ENCODE measurements around the gene CNTNAP2. TPM values are rescaled to one million over a fixed set of nuclear protein-coding genes. Genes with fewer than 3 reads are reported as not detected.

CNTNAP2 gene
- total RNA-seq, 1 experiment from 2014 or later, result 64.5 TPM

DNA sequence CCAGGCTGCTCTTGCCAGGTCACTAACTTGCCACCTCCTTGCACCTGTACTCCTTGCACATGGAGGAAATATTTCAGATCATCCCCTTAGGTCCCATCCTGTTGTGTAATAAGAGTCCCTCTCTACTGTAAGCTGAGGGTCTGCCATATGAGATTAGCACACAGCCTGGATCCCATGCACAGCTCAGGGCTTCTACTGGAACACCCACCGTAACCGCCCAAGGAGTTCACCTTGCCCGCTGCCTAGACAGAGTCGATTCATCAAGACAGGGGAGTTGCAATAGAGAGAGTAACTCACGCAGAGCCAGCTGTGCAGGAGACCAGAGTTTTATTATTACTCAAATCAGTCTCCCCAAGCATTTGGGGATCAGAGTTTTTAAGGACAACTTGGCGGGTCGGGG, 1779.5 kb downstream of the CNTNAP2 start:
- H2BK120ac ChIP-seq (ENCODE audit: low read depth, low read length, poor library complexity, severe bottlenecking), result no peak overlapping the region
- no peak overlapping the region for H4K8ac ChIP-seq (replicated peaks; ENCODE audit: insufficient read length, low read depth, low read length)
- H3K23ac ChIP-seq (ENCODE audit: insufficient read length, low read depth, low read length), result no peak overlapping the region
- H3T11ph ChIP-seq (ENCODE audit: low read length), result no peak overlapping the region
- no peak overlapping the region for H2AFZ ChIP-seq (ENCODE audit: low read length)
- H3K79me1 ChIP-seq (ENCODE audit: insufficient read depth, low read depth, low read length, poor library complexity, severe bottlenecking), result no peaks in the 10 kb centered on the region
- H4K91ac ChIP-seq (ENCODE audit: insufficient read length, low read depth, low read length), result no peak overlapping the region
- Mint-ChIP-seq H3K27ac (peak overlapping the region in 2 of 3 experiments; percentile 10 to 19; a peak in 1 of 7 replicates), H3K4me3 (no peak overlapping the region), H3K9me3 (peaks cover 0 to 3% of the 10 kb centered on the region in 2 experiments; a peak in 1 of 5 replicates), H3K36me3 (ENCODE audit: insufficient read depth in 1 of 3, low read depth in 3 of 3) (no peaks in the 10 kb centered on the region; a peak in 1 of 7 replicates), H3K27me3 (ENCODE audit: low read depth) (no peaks in the 10 kb centered on the region), H3K4me1 (peaks cover 19 to 20% of the 10 kb centered on the region in 2 experiments)
- no peak overlapping the region for H3K4me2 ChIP-seq (ENCODE audit: insufficient read depth, insufficient read length, low read length)
- H3K4ac ChIP-seq (ENCODE audit: low read depth, low read length), result no peak overlapping the region
- no peaks in the 10 kb centered on the region for H3K9me3 ChIP-seq (ENCODE audit: control insufficient read depth, low read depth, low read length)
- no peak overlapping the region for H3K14ac ChIP-seq (ENCODE audit: insufficient read depth, low read length)
- H2BK15ac ChIP-seq (ENCODE audit: low read depth, low read length), result no peak overlapping the region
- no peak overlapping the region for H2BK20ac ChIP-seq (ENCODE audit: low read depth, low read length, poor library complexity, severe bottlenecking)
- H3K27me3 ChIP-seq (ENCODE audit: insufficient read depth, low read length), result no peaks in the 10 kb centered on the region
- no peak overlapping the region for H4K5ac ChIP-seq (ENCODE audit: insufficient read length, low read depth, low read length)
- no peak overlapping the region for H3K56ac ChIP-seq (ENCODE audit: insufficient read length, low read depth, low read length)
- H2BK12ac ChIP-seq (ENCODE audit: insufficient read length, low read depth, low read length), result no peak overlapping the region
- TF ChIP-seq, protein P1, sequence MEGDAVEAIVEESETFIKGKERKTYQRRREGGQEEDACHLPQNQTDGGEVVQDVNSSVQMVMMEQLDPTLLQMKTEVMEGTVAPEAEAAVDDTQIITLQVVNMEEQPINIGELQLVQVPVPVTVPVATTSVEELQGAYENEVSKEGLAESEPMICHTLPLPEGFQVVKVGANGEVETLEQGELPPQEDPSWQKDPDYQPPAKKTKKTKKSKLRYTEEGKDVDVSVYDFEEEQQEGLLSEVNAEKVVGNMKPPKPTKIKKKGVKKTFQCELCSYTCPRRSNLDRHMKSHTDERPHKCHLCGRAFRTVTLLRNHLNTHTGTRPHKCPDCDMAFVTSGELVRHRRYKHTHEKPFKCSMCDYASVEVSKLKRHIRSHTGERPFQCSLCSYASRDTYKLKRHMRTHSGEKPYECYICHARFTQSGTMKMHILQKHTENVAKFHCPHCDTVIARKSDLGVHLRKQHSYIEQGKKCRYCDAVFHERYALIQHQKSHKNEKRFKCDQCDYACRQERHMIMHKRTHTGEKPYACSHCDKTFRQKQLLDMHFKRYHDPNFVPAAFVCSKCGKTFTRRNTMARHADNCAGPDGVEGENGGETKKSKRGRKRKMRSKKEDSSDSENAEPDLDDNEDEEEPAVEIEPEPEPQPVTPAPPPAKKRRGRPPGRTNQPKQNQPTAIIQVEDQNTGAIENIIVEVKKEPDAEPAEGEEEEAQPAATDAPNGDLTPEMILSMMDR (conservative IDR thresholded peaks at IDR 0.05), result no peak
- H2BK5ac ChIP-seq (ENCODE audit: insufficient read length, low read length), result no peak overlapping the region
- DNase-seq, result no peak
- no peak overlapping the region for H2AK5ac ChIP-seq (ENCODE audit: insufficient read length, low read length)
- H3K23me2 ChIP-seq (ENCODE audit: insufficient read length, low read depth, low read length, poor library complexity, severe bottlenecking), result no peaks in the 10 kb centered on the region
- H3K4me1 ChIP-seq (ENCODE audit: insufficient read depth, low read length), result no peaks in the 10 kb centered on the region
- no peak overlapping the region for H3K27ac ChIP-seq (ENCODE audit: insufficient read length, low read depth, low read length)
- H3K9ac ChIP-seq (ENCODE audit: extremely low read depth, insufficient read length, low read length), result no peak overlapping the region
- H3K79me2 ChIP-seq (ENCODE audit: insufficient read depth, low read length), result no peaks in the 10 kb centered on the region
- WGBS (ENCODE audit: extremely low coverage, insufficient read length, low lambda C conversion rate), result no CpG with 5 or more reads among the region's 7 CpGs
- no peak overlapping the region for H3K18ac ChIP-seq (ENCODE audit: insufficient read length, low read depth, low read length)
- H4K20me1 ChIP-seq (ENCODE audit: control insufficient read depth, insufficient read depth, insufficient read length), result no peaks in the 10 kb centered on the region
